A673 (cell line): ENCODE results near the gene YPEL2. TPM values are rescaled to one million over a fixed set of nuclear protein-coding genes. Genes with fewer than 3 reads are reported as not detected.

ENCODE experiments used
- BruUV-seq: library from RNA; stranded (reverse); fragments of 400-500 nt; replicated peaks from 2 replicates; lab custom pipeline; 2021; lab: Mats Ljungman, UMichigan
- CTCF ChIA-PET: fragments of 300-600 bp; sonication (Branson Sonifier 250); formaldehyde crosslinking; loops from one replicate; lab custom pipeline; 2022; ENCODE audit warnings: antibody characterized with exemption; lab: Charles Lee
- POLR2A ChIA-PET: fragments of 300-600 bp; sonication (Branson Sonifier 250); formaldehyde crosslinking; loops from one replicate; lab custom pipeline; 2022; ENCODE audit warnings: antibody characterized with exemption; ENCODE audit not compliant: low non-redundant PET; lab: Charles Lee
- DNase-seq: peaks from one replicate; pipeline ENCODE4 v3.0.0-alpha.2; 2015; ENCODE audit warnings: low spot score
- H3K27ac ChIP-seq: fragments of 200-600 bp; sonication (generic); 2 replicates; pipeline ENCODE4 v1.5.1; 2016; ENCODE audit warnings: mixed run types, low read depth, mild to moderate bottlenecking, mixed read lengths, antibody characterized with exemption, low read length; ENCODE audit not compliant: poor library complexity, severe bottlenecking
- H3K27me3 ChIP-seq: fragments of 200-600 bp; sonication (generic); replicated peaks from 2 replicates; pipeline ENCODE4 v1.6.1; 2017; ENCODE audit warnings: mixed run types, low read depth, mild to moderate bottlenecking, mixed read lengths, antibody characterized with exemption, low read length; ENCODE audit not compliant: insufficient read depth, poor library complexity
- H3K36me3 ChIP-seq: fragments of 200-600 bp; sonication (generic); 2 replicates; pipeline ENCODE4 v1.6.1; 2016; ENCODE audit warnings: mixed run types, mild to moderate bottlenecking, mixed read lengths, antibody characterized with exemption, low read length; ENCODE audit not compliant: insufficient read depth, poor library complexity, severe bottlenecking
- H3K4me1 ChIP-seq: fragments of 200-600 bp; sonication (generic); 2 replicates; pipeline ENCODE4 v1.6.1; 2017; ENCODE audit warnings: mixed run types, mild to moderate bottlenecking, mixed read lengths, antibody characterized with exemption, low read length; ENCODE audit not compliant: insufficient read depth, poor library complexity, severe bottlenecking
- H3K4me3 ChIP-seq: fragments of 200-600 bp; sonication (generic); 2 replicates; pipeline ENCODE4 v1.5.1; 2016; ENCODE audit warnings: low read depth, mixed run types, mild to moderate bottlenecking, mixed read lengths, low read length; ENCODE audit not compliant: poor library complexity, severe bottlenecking
- H3K9me3 ChIP-seq: fragments of 200-600 bp; sonication (generic); 2 replicates; pipeline ENCODE4 v1.6.1; 2016; ENCODE audit warnings: mixed run types, low read depth, mild to moderate bottlenecking, mixed read lengths, antibody characterized with exemption, low read length; ENCODE audit not compliant: poor library complexity, severe bottlenecking
- EZH2 ChIP-seq: fragments of 200-600 bp; sonication (generic); IDR thresholded peaks from 2 replicates; pipeline ENCODE4 v1.6.1; 2017; ENCODE audit warnings: borderline replicate concordance, low read depth, mild to moderate bottlenecking, mixed read lengths, antibody characterized with exemption, low read length; ENCODE audit not compliant: poor library complexity, severe bottlenecking
- intact Hi-C: fragments of 100-400 bp; cut with micrococcal nuclease; formaldehyde crosslinking; loops from one replicate; pipeline ENCODE4 v1.10.0; 2022; ENCODE audit not compliant: unreplicated experiment
- total RNA-seq: library from RNA; stranded (reverse); gene quantifications from 2 replicates; pipeline ENCODE4 v1.2.3, GENCODE V29; 2021
- TF ChIP-seq, protein P1 (sequence below): fragments of 300-800, 200-600 bp; sonication (generic); conservative IDR thresholded peaks from 2 replicates; pipeline ENCODE4 v1.5.1; 2017; ENCODE audit warnings: low read depth, mild to moderate bottlenecking, antibody characterized with exemption, low read length, moderate library complexity, mixed read lengths

The YPEL2 gene
- total RNA-seq, 1 experiment from 2014 or later = 0.60 TPM

DNA sequence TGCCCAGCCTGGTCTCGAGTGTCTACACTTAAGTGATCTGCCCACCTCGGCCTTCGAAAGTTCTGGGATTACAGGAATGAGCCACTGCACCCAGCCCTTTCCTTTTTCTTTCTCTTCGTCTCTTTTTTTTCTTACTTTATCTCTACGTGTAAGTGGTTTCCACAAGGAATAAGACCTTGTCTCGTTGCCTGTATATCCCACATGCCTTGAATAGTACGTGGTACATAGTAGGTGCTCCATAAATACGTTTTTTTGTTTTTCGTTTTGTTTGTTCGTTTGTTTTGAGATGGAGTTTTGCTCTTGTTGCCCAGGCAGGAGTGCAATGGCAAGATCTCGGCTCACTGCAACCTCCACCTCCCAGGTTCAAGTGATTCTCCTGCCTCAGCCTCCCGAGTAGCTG, 86.0 kb downstream of the YPEL2 start:
- no peaks in the 10 kb centered on the region for H3K36me3 ChIP-seq
- DNase-seq = no peak
- ChIA-PET POLR2A (no interaction called here), CTCF (no interaction called here)
- no peak overlapping the region for H3K4me3 ChIP-seq
- no peaks in the 10 kb centered on the region for H3K4me1 ChIP-seq
- no peak for TF ChIP-seq EZH2
- TF ChIP-seq, protein P1, sequence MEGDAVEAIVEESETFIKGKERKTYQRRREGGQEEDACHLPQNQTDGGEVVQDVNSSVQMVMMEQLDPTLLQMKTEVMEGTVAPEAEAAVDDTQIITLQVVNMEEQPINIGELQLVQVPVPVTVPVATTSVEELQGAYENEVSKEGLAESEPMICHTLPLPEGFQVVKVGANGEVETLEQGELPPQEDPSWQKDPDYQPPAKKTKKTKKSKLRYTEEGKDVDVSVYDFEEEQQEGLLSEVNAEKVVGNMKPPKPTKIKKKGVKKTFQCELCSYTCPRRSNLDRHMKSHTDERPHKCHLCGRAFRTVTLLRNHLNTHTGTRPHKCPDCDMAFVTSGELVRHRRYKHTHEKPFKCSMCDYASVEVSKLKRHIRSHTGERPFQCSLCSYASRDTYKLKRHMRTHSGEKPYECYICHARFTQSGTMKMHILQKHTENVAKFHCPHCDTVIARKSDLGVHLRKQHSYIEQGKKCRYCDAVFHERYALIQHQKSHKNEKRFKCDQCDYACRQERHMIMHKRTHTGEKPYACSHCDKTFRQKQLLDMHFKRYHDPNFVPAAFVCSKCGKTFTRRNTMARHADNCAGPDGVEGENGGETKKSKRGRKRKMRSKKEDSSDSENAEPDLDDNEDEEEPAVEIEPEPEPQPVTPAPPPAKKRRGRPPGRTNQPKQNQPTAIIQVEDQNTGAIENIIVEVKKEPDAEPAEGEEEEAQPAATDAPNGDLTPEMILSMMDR = no peak
- BruUV-seq = no TSS peak
- intact Hi-C loops = no loop called here
- H3K27ac ChIP-seq = no peak overlapping the region
- H3K9me3 ChIP-seq = no peaks in the 10 kb centered on the region
- H3K27me3 ChIP-seq = no peaks in the 10 kb centered on the region

DNA sequence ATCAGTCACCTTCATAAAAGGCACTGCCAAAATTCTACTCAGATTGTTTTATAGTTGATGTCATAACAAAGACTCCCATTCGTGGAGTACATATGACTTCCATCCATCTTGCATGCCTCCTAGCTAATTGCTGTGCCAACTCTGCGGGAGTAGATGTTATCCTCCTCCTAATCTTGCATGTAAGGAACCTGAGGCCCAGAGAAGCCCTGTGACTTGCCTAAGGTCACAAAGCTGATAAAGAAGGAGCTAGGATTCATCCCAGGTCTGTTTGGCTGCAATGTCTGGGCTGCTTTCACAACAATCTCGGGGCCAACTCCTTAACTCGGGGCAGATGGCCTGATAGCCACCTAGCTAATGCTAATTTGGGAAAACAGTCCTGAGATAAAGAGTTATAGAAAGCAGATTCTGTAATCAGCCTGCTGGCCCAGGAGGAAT, 87.3 kb downstream of the YPEL2 start:
- H3K27me3 ChIP-seq = no peaks in the 10 kb centered on the region
- ChIA-PET CTCF (no interaction called here), POLR2A (no interaction called here)
- no TSS peak for BruUV-seq
- H3K4me1 ChIP-seq = no peaks in the 10 kb centered on the region
- H3K4me3 ChIP-seq = no peak overlapping the region
- H3K27ac ChIP-seq = no peak overlapping the region
- intact Hi-C loops = no loop called here
- no peaks in the 10 kb centered on the region for H3K9me3 ChIP-seq
- TF ChIP-seq, protein P1 = no peak
- no peak for TF ChIP-seq EZH2
- H3K36me3 ChIP-seq = no peaks in the 10 kb centered on the region
- DNase-seq = no peak

DNA sequence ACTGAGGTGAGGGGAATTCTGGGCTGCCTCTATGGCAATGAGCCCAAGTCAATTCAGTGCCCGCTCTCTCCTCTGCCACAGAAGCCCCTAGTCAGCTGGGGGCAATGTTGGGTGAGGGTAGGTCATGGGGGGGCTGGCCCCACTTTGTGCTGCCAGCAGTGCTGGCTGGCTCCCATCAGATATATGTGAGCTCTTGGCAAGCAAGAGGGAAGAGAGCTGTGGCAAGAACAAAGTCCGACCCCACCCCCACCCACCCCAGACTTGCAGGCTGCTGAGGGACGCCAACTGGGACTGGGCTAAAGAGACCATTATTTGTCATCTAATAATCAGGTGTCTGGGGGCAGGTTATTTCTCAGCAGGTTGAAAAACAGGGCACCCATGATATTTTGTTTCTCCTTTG, 89.4 kb downstream of the YPEL2 start:
- no peak overlapping the region for H3K27ac ChIP-seq
- no peak for TF ChIP-seq EZH2
- TF ChIP-seq, protein P1 = no peak
- no peaks in the 10 kb centered on the region for H3K36me3 ChIP-seq
- POLR2A ChIA-PET = no interaction called here
- no peaks in the 10 kb centered on the region for H3K9me3 ChIP-seq
- CTCF ChIA-PET = no interaction called here
- intact Hi-C loops = no loop called here
- no peaks in the 10 kb centered on the region for H3K4me1 ChIP-seq
- BruUV-seq = no TSS peak
- DNase-seq = no peak
- no peaks in the 10 kb centered on the region for H3K27me3 ChIP-seq
- H3K4me3 ChIP-seq = no peak overlapping the region
